Tibial artery (tissue), 4 donors: ENCODE results near the gene NPM3.

Experiments
- DNase-seq, 2 donors: peaks; one replicate each; pipeline ENCODE4 v3.0.0-alpha.2; 2019
- H3K27ac ChIP-seq, 2 donors: fragments of 200-600 bp; sonication (generic) in 1 of 2; 1 replicate in 1 of 2; 2 replicates in 1 of 2; pipeline ENCODE4 v1.5.1; 2018 to 2019; ENCODE audit warnings: mild to moderate bottlenecking in 1 of 2
- H3K27me3 ChIP-seq, 2 donors: fragments of 200-600 bp; sonication (generic) in 1 of 2; one replicate each; pipeline versions ENCODE4 v1.5.1 to v1.6.0; 2016 to 2019
- H3K36me3 ChIP-seq, 3 donors: fragments of 200-600 bp; sonication (generic) in 2 of 3; one replicate each; pipeline ENCODE4 v1.5.1; 2016 to 2019; ENCODE audit warnings: mild to moderate bottlenecking in 2 of 3
- H3K4me1 ChIP-seq, 4 donors: fragments of 200-600 bp; sonication (generic) in 2 of 4; 1 replicate in 3 of 4; 2 replicates in 1 of 4; pipeline ENCODE4 v1.5.1; 2016 to 2019
- H3K4me3 ChIP-seq, 2 donors: fragments of 200-600 bp; sonication (generic) in 1 of 2; 1 replicate in 1 of 2; 2 replicates in 1 of 2; pipeline ENCODE4 v1.5.1; 2018 to 2019; ENCODE audit warnings: mild to moderate bottlenecking in 2 of 2
- H3K9me3 ChIP-seq, 3 donors: fragments of 200-600 bp; sonication (generic) in 1 of 3; one replicate each; pipeline ENCODE4 v1.5.1; 2016 to 2019
- intact Hi-C: fragments of 100-400 bp; cut with DNase I; formaldehyde crosslinking; loops from one replicate; pipeline ENCODE4 v1.15.0; 2023; ENCODE audit warnings: low total_unique reads
- TF ChIP-seq, protein P1 (sequence below), 2 experiments: fragments of 200-600 bp in 1 of 2; fragments of 450-650 bp in 1 of 2; IDR thresholded peaks; one replicate each; pipeline ENCODE4 v1.5.1; 2017 to 2019; ENCODE audit warnings: antibody characterized with exemption in 2 of 2, mild to moderate bottlenecking in 1 of 2, moderate library complexity in 1 of 2

The NPM3 gene

DNA sequence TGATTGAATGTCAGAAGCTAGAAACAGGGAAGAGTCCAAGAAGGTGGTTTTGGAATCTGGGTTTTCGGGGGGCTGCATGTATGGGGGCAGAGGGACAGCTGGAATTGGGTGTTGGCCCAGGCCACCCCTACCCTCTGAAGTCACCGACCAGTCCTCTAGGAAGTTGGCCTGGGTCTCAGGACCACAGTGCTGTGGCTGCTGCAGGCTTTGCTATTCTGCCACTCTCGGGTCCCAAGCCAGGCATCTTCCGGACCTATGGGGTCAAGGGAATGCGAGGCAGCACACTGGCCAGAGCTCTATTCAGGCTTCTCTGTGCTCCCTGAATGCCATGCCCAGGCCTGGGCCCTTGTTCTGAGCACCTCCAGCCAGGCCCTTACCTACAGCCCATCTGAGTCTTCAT, 20.5 kb downstream of the NPM3 start:
- intact Hi-C loops: no loop called here
- peaks cover 0 to 48% of the 10 kb centered on the region in 2 donors for H3K27me3 ChIP-seq
- DNase-seq: no peak
- TF ChIP-seq, protein P1, sequence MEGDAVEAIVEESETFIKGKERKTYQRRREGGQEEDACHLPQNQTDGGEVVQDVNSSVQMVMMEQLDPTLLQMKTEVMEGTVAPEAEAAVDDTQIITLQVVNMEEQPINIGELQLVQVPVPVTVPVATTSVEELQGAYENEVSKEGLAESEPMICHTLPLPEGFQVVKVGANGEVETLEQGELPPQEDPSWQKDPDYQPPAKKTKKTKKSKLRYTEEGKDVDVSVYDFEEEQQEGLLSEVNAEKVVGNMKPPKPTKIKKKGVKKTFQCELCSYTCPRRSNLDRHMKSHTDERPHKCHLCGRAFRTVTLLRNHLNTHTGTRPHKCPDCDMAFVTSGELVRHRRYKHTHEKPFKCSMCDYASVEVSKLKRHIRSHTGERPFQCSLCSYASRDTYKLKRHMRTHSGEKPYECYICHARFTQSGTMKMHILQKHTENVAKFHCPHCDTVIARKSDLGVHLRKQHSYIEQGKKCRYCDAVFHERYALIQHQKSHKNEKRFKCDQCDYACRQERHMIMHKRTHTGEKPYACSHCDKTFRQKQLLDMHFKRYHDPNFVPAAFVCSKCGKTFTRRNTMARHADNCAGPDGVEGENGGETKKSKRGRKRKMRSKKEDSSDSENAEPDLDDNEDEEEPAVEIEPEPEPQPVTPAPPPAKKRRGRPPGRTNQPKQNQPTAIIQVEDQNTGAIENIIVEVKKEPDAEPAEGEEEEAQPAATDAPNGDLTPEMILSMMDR (IDR thresholded peaks at IDR 0.05): no peak
- no peaks in the 10 kb centered on the region for H3K4me1 ChIP-seq
- H3K9me3 ChIP-seq: no peaks in the 10 kb centered on the region
- H3K4me3 ChIP-seq: no peak overlapping the region
- no peaks in the 10 kb centered on the region for H3K36me3 ChIP-seq
- no peak overlapping the region for H3K27ac ChIP-seq

GRCh38 chr10:101761226-101761625, 22.0 kb downstream of the NPM3 start:
- Histone ChIP-seq H3K27ac (no peak overlapping the region), H3K4me1 (no peaks in the 10 kb centered on the region), H3K9me3 (no peaks in the 10 kb centered on the region), H3K27me3 (peaks cover 0 to 49% of the 10 kb centered on the region in 2 donors), H3K36me3 (no peaks in the 10 kb centered on the region), H3K4me3 (no peak overlapping the region)
- no peak for DNase-seq
- TF ChIP-seq, protein P1 (IDR thresholded peaks at IDR 0.05): no peak
- intact Hi-C loops: no loop called here

DNA sequence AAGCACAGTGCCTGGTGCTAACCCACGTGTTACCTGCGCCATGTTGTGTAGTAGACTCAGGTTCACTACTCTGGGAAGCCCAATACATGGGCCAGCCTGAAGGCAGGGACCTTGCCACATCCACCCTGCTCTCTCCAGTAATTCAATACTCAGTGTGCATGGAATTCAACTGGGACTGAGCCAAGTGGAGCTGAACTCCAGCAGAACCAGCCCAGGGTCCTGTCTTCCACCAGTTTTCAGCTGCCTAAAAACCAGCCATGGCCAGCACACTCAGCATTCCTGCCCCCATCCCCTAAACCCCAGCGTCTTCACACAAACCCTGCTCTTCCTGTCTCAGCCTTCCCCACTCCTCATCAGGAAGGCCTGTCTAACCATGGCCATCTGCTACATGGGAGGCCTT, 22.7 kb downstream of the NPM3 start:
- TF ChIP-seq, protein P1 (IDR thresholded peaks at IDR 0.05): no peak
- Histone ChIP-seq H3K27ac (no peak overlapping the region), H3K27me3 (peaks cover 0 to 48% of the 10 kb centered on the region in 2 donors), H3K9me3 (no peaks in the 10 kb centered on the region), H3K36me3 (no peaks in the 10 kb centered on the region), H3K4me1 (no peaks in the 10 kb centered on the region), H3K4me3 (no peak overlapping the region)
- no peak for DNase-seq
- intact Hi-C loops: no loop called here

DNA sequence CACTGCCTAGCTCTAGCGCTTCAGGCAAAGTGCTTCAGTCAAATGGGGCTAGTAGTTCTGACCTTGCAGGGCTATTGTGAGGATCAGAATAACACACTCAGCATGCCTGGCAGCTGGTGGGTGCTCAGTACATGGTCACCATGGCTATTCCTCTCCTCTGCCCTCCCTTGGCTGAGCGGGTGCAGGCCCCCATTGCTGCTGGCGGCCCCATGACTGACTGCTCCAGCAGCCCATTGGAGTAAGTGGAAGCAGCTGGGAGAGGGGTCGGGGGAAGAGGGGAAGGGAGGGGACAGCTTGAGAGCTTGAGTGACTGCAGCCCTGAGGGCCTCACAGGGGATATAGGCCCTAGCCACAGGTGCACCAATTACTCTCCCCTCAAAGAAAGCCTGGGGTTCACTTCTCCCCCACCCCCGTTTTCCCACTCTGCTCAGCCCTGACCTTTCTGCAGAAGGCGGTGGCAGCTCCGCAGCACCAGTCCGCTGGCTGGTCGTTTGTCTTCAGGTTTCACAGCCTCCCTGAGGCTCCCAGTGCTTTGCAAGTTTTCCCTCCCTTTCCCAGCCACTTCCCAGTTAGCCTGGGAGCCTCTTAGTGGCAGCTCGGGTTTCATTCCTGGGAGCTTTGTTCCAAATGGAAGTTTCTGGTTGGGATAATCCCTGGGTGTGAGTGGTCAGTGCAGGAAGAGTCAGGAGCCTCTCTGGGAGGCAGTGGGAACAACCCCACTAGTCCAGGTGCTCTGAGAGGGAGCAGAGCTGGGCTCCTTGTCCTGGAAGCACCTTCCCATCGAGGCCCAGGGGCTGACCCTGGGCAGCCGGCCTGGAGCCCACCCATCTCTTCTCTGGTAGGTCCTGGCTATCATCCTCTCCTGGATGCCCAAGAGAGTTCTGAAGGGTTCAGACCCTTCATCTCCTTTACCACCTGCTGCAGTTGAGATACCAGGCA, 23.7 kb downstream of the NPM3 start:
- no peak overlapping the region for H3K27ac ChIP-seq
- peaks cover 0 to 50% of the 10 kb centered on the region in 2 donors for H3K27me3 ChIP-seq
- H3K36me3 ChIP-seq: no peaks in the 10 kb centered on the region
- H3K9me3 ChIP-seq: no peaks in the 10 kb centered on the region
- no peak for DNase-seq
- no peak overlapping the region for H3K4me3 ChIP-seq
- no peaks in the 10 kb centered on the region for H3K4me1 ChIP-seq
- intact Hi-C loops: no loop called here
- TF ChIP-seq, protein P1 (IDR thresholded peaks at IDR 0.05): no peak

DNA sequence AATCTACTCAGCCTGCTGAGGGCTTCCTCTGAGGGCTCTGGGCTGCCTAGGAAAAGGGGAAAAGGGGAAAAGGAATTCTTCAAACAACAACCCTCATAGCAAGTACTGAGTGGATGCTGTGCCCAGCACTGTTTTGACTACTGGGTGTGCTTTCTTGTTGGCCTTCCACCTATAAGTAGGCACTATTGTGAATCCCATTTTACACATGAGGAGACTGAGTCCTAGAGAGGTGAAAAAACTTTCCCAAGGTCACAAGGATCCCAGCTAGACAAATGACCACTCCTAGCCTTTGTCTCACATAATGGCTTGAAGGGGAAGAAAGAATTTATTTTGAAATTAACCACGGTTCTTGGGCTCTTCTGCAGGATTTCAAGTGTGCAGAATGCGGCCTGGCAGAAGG, 24.4 kb downstream of the NPM3 start:
- no peaks in the 10 kb centered on the region for H3K4me1 ChIP-seq
- DNase-seq: no peak
- no peak overlapping the region for H3K4me3 ChIP-seq
- no peaks in the 10 kb centered on the region for H3K36me3 ChIP-seq
- H3K9me3 ChIP-seq: no peaks in the 10 kb centered on the region
- TF ChIP-seq, protein P1 (IDR thresholded peaks at IDR 0.05): no peak
- peaks cover 0 to 49% of the 10 kb centered on the region in 2 donors for H3K27me3 ChIP-seq
- intact Hi-C loops: no loop called here
- no peak overlapping the region for H3K27ac ChIP-seq
